Panc1 (cell line): Measurements from ENCODE around the gene CCDC54. TPM values are rescaled to one million over a fixed set of nuclear protein-coding genes. Genes with fewer than 3 reads are reported as not detected.

Source experiments
- ATAC-seq: fragments of 200-7000 bp; cut with Tn5 transposase; 2 replicates; pipeline ENCODE4 v1.9.1; 2020; ENCODE audit warnings: mild to moderate bottlenecking, moderate library complexity
- BruUV-seq: library from RNA; stranded (reverse); fragments of 400-500 nt; replicated peaks from 2 replicates; lab custom pipeline; 2021; lab: Mats Ljungman, UMichigan
- CTCF ChIA-PET: fragments of 300-600 bp; sonication (Branson Sonifier 250); formaldehyde crosslinking; loops from one replicate; lab custom pipeline; 2022; ENCODE audit warnings: antibody characterized with exemption; lab: Charles Lee
- POLR2A ChIA-PET: fragments of 300-600 bp; sonication (Branson Sonifier 250); formaldehyde crosslinking; loops from one replicate; lab custom pipeline; 2022; ENCODE audit warnings: antibody characterized with exemption; lab: Charles Lee
- DNase-seq: peaks from one replicate; pipeline ENCODE4 v3.0.0-alpha.2; 2010; ENCODE audit warnings: low read depth, low spot score
- H3K27ac ChIP-seq: 2 replicates; pipeline ENCODE4 v1.5.1; 2011; ENCODE audit warnings: mild to moderate bottlenecking, low read length, inconsistent platforms
- H3K27me3 ChIP-seq: fragments of 200-500 bp; sonication (Bioruptor generic); 2 replicates; pipeline ENCODE4 v1.6.0; 2014; ENCODE audit warnings: low read length, inconsistent platforms; ENCODE audit not compliant: control insufficient read depth, insufficient read depth
- H3K36me3 ChIP-seq: fragments of 200-500 bp; sonication (Bioruptor generic); 2 replicates; pipeline ENCODE4 v1.5.1; 2014; ENCODE audit warnings: inconsistent platforms, mild to moderate bottlenecking, low read length, moderate library complexity; ENCODE audit not compliant: control insufficient read depth, insufficient read depth
- H3K4me1 ChIP-seq: 2 replicates; pipeline ENCODE4 v1.5.1; 2011; ENCODE audit warnings: inconsistent platforms, mild to moderate bottlenecking, low read length, moderate library complexity; ENCODE audit not compliant: control insufficient read depth, insufficient read depth
- H3K4me3 ChIP-seq, 2 experiments: 2 replicates each; pipeline ENCODE4 v1.5.1; 2011 to 2012; ENCODE audit warnings: low read depth in 2 of 2, low read length in 2 of 2, mild to moderate bottlenecking in 2 of 2, inconsistent platforms in 1 of 2, moderate library complexity in 1 of 2
- H3K9me3 ChIP-seq: fragments of 200-500 bp; sonication (Bioruptor generic); 2 replicates; pipeline ENCODE4 v1.5.1; 2014; ENCODE audit warnings: low read depth, mild to moderate bottlenecking, inconsistent platforms, low read length, moderate library complexity; ENCODE audit not compliant: control insufficient read depth, insufficient read depth
- CTCF ChIP-seq: fragments of 450-650 bp; IDR thresholded peaks from 2 replicates; pipeline ENCODE4 v1.5.1; 2017; ENCODE audit warnings: mild to moderate bottlenecking
- POLR2AphosphoS5 ChIP-seq: IDR thresholded peaks from 2 replicates; pipeline ENCODE4 v1.6.1; 2012; ENCODE audit warnings: mild to moderate bottlenecking, low read depth, low read length, moderate library complexity
- REST ChIP-seq, 2 experiments: IDR thresholded peaks; 2 replicates each; pipeline ENCODE4 v1.6.1; 2011 to 2012; ENCODE audit warnings: low read depth in 2 of 2, control low read depth in 1 of 2, low read length in 1 of 2, mild to moderate bottlenecking in 1 of 2, moderate library complexity in 1 of 2; ENCODE audit not compliant: insufficient read depth in 1 of 2
- SIN3A ChIP-seq: IDR thresholded peaks from 2 replicates; pipeline ENCODE4 v1.6.1; 2012; ENCODE audit warnings: low read depth, mild to moderate bottlenecking, low read length, moderate library complexity, borderline replicate concordance; ENCODE audit not compliant: insufficient read depth
- TCF7L2 ChIP-seq: IDR thresholded peaks from 2 replicates; pipeline ENCODE4 v1.6.1; 2011; ENCODE audit warnings: mild to moderate bottlenecking, low read depth, low read length, inconsistent platforms
- in situ Hi-C: cut with HindIII; loops from 2 replicates; pipeline ENCODE4 v1.10.0; 2016; ENCODE audit warnings: low sequenced_read_pairs, low pct_unique_long_range_greater_than_20kb
- intact Hi-C: fragments of 100-400 bp; cut with micrococcal nuclease; formaldehyde crosslinking; loops from one replicate; pipeline ENCODE4 v1.10.0; 2022; ENCODE audit not compliant: unreplicated experiment
- total RNA-seq: library from RNA; stranded (reverse); gene quantifications from one replicate; pipeline ENCODE4 v1.2.1, GENCODE V29; 2021; ENCODE audit not compliant: unreplicated experiment

The CCDC54 gene
- total RNA-seq, 1 experiment from 2014 or later: not detected

GRCh38 chr3:107366766-107367165 lies 10.5 kb upstream of the CCDC54 start:
- no peak for DNase-seq
- H3K9me3 ChIP-seq: no peaks in the 10 kb centered on the region
- ATAC-seq: no peak
- no peaks in the 10 kb centered on the region for H3K4me1 ChIP-seq
- no peak overlapping the region for H3K4me3 ChIP-seq
- CTCF ChIA-PET: no interaction called here
- intact Hi-C loops: no loop called here
- POLR2A ChIA-PET: no interaction called here
- H3K36me3 ChIP-seq: no peaks in the 10 kb centered on the region
- no peak overlapping the region for H3K27ac ChIP-seq
- BruUV-seq: no TSS peak
- H3K27me3 ChIP-seq: no peaks in the 10 kb centered on the region
- in situ Hi-C loops: no loop called here
- TF ChIP-seq REST (IDR thresholded peaks at IDR 0.05; ENCODE audit: insufficient read depth in 1 of 2, low read depth in 2 of 2, low read length in 1 of 2) (no peak), CTCF (no peak), SIN3A (no peak), POLR2AphosphoS5 (no peak), TCF7L2 (no peak)

GRCh38 chr3:107367353-107367752 lies 9.9 kb upstream of the CCDC54 start:
- Histone ChIP-seq H3K27me3 (no peaks in the 10 kb centered on the region), H3K4me3 (no peak overlapping the region), H3K36me3 (no peaks in the 10 kb centered on the region), H3K9me3 (no peaks in the 10 kb centered on the region), H3K27ac (no peak overlapping the region), H3K4me1 (no peaks in the 10 kb centered on the region)
- in situ Hi-C loops: no loop called here
- TF ChIP-seq TCF7L2 (no peak), CTCF (no peak), REST (IDR thresholded peaks at IDR 0.05; ENCODE audit: insufficient read depth in 1 of 2, low read depth in 2 of 2, low read length in 1 of 2) (no peak), POLR2AphosphoS5 (no peak)
- ChIA-PET POLR2A (no interaction called here), CTCF (no interaction called here)
- BruUV-seq: no TSS peak
- DNase-seq: no peak
- no peak for ATAC-seq
- intact Hi-C loops: no loop called here
